ENCODE measurements around the gene MPC2.

- TF ChIP-seq CTCF (IDR thresholded peaks at IDR 0.05; ENCODE audit: borderline replicate concordance, extremely low read depth, low read length, poor library complexity, severe bottlenecking) (no peak), EZH2 (IDR thresholded peaks at IDR 0.05; ENCODE audit: borderline replicate concordance, low read depth, low read length, severe bottlenecking) (no peak)
Measured at GRCh38 chr1:167929725-167930124, 7.1 kb downstream of the MPC2 start.

All from DND-41 (cell line).